Thyroid gland (tissue), 4 donors: ENCODE data around the gene GPR22. TPM values are rescaled to one million over a fixed set of nuclear protein-coding genes. Genes with fewer than 3 reads are reported as not detected.
A peak's percentile ranks its signal among the peaks of the same experiment; 100 is the strongest.

Experiments used
- DNase-seq, 2 donors: peaks; one replicate each; pipeline ENCODE4 v3.0.0-alpha.2; 2019
- H3K27ac ChIP-seq, 3 donors: fragments of 200-600 bp; sonication (generic); 1 replicate in 2 of 3; 2 replicates in 1 of 3; pipeline ENCODE4 v1.5.1; 2016 to 2019; ENCODE audit warnings: mild to moderate bottlenecking in 1 of 3, moderate library complexity in 1 of 3
- H3K27me3 ChIP-seq: fragments of 200-600 bp; sonication (generic); one replicate; pipeline ENCODE4 v1.5.1; 2019
- H3K36me3 ChIP-seq, 2 donors: fragments of 200-600 bp; sonication (generic); one replicate each; pipeline ENCODE4 v1.5.1; 2016 to 2019
- H3K4me1 ChIP-seq, 2 donors: fragments of 200-600 bp; sonication (generic); one replicate each; pipeline ENCODE4 v1.5.1; 2017 to 2019
- H3K4me3 ChIP-seq, 3 donors: fragments of 200-600 bp; sonication (generic); replicated peaks in 1 of 3; 1 replicate in 2 of 3; 2 replicates in 1 of 3; pipeline ENCODE4 v1.5.1; 2016; ENCODE audit warnings: mild to moderate bottlenecking in 1 of 3
- H3K9me3 ChIP-seq: fragments of 200-600 bp; sonication (generic); one replicate; pipeline ENCODE4 v1.5.1; 2017
- CTCF ChIP-seq, 6 experiments: fragments of 200-600 bp in 3 of 6; fragments of 450-650 bp in 3 of 6; sonication (generic) in 3 of 6; IDR thresholded peaks; one replicate each; pipeline ENCODE4 v1.5.1; 2016 to 2019; ENCODE audit warnings: antibody characterized with exemption in 6 of 6, mild to moderate bottlenecking in 2 of 6, inconsistent platforms in 1 of 6, moderate library complexity in 1 of 6
- POLR2A ChIP-seq, 2 donors: fragments of 450-650 bp; IDR thresholded peaks; one replicate each; pipeline ENCODE4 v1.6.1; 2017; ENCODE audit warnings: antibody characterized with exemption in 2 of 2, mild to moderate bottlenecking in 2 of 2, moderate library complexity in 1 of 2
- WGBS, 2 donors: methylation state at CpG; one replicate each; pipeline ENCODE4 v1.1.5; 2017; 5-methylcytosine and 5-hydroxymethylcytosine counted together
- intact Hi-C: fragments of 100-400 bp; cut with DNase I; formaldehyde crosslinking; loops from one replicate; pipeline ENCODE4 v1.15.1; 2023
- total RNA-seq, 4 donors: library from RNA; depleted of rRNA; stranded (reverse); fragments of >200 nt; gene quantifications; one replicate each; pipeline ENCODE4 v1.2.3, GENCODE V29; 2016

The GPR22 gene
- total RNA-seq: not detected

GRCh38 chr7:107469929-107470328 is at the start of gene GPR22:
Gene GPR22 (plus strand): TSS chr7:107470057. CDS start chr7:107474061, 4,004 bp downstream.
- WGBS, 2 donors: 89 to 91% methylated on average over 4 of the region's 4 CpGs
- Histone ChIP-seq H3K4me3 (no peak within 1 kb of the TSS), H3K27me3 (no peaks in the 10 kb centered on the region), H3K9me3 (no peaks in the 10 kb centered on the region), H3K27ac (no peak within 1 kb of the TSS), H3K36me3 (no peaks in the 10 kb centered on the region), H3K4me1 (no peaks in the 10 kb centered on the region)
- intact Hi-C loops: loop anchor here (10.0 kb wide), 2 partner anchors 95 to 405 kb away; partner anchors contain the start of genes COG5 and DUS4L
- DNase-seq: no peak
- no peak for TF ChIP-seq POLR2A (IDR thresholded peaks at IDR 0.05)
- TF ChIP-seq CTCF (IDR thresholded peaks at IDR 0.05): no peak

- peak; percentile 19 to 59 for DNase-seq
- TF ChIP-seq POLR2A (IDR thresholded peaks at IDR 0.05) (no peak), CTCF (IDR thresholded peaks at IDR 0.05) (no peak)
- WGBS, 2 donors: 43 to 58% methylated on average over 5 of the region's 5 CpGs
- intact Hi-C loops: no loop called here
- H3K27ac ChIP-seq: no peak overlapping the region
- no peaks in the 10 kb centered on the region for H3K9me3 ChIP-seq
- H3K36me3 ChIP-seq: no peaks in the 10 kb centered on the region
- H3K4me1 ChIP-seq: no peaks in the 10 kb centered on the region
- no peaks in the 10 kb centered on the region for H3K27me3 ChIP-seq
- no peak overlapping the region for H3K4me3 ChIP-seq
These were observed 42.4 kb upstream of the GPR22 start for GRCh38 chr7:107427462-107427861.

DNA sequence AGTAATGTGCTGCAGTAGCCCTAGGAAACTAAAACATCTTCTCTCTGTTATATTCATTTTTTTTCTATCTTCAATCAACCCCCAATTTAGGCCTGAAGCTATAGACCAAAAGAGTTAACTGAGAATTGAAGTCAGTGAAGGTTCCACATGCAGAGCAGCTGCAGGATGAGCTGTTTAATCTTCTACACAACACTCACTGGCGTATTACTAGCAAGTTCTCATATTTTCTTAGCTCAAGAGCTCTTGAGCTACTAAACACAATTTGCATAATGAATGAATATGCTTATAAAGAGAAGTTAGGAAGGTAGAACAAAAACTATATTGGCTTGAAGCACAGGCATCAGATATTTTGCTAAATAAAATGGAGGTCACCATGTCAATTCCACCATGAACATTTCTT is 41.2 kb upstream of the GPR22 start:
- Histone ChIP-seq H3K9me3 (no peaks in the 10 kb centered on the region), H3K27me3 (no peaks in the 10 kb centered on the region), H3K4me3 (no peak overlapping the region), H3K36me3 (no peaks in the 10 kb centered on the region), H3K4me1 (no peaks in the 10 kb centered on the region), H3K27ac (no peak overlapping the region)
- 92 to 95% methylated on average over 1 of the region's 1 CpG for WGBS, 2 donors
- TF ChIP-seq POLR2A (IDR thresholded peaks at IDR 0.05) (no peak), CTCF (IDR thresholded peaks at IDR 0.05) (no peak)
- no peak for DNase-seq
- intact Hi-C loops: no loop called here

GRCh38 chr7:107430057-107430456 is 39.8 kb upstream of the GPR22 start:
- H3K36me3 ChIP-seq: no peaks in the 10 kb centered on the region
- no peak for DNase-seq
- intact Hi-C loops: no loop called here
- no peaks in the 10 kb centered on the region for H3K4me1 ChIP-seq
- TF ChIP-seq POLR2A (IDR thresholded peaks at IDR 0.05): no peak
- TF ChIP-seq CTCF (IDR thresholded peaks at IDR 0.05): no peak
- no peaks in the 10 kb centered on the region for H3K9me3 ChIP-seq
- H3K27me3 ChIP-seq: no peaks in the 10 kb centered on the region
- H3K4me3 ChIP-seq: no peak overlapping the region
- H3K27ac ChIP-seq: no peak overlapping the region

DNA sequence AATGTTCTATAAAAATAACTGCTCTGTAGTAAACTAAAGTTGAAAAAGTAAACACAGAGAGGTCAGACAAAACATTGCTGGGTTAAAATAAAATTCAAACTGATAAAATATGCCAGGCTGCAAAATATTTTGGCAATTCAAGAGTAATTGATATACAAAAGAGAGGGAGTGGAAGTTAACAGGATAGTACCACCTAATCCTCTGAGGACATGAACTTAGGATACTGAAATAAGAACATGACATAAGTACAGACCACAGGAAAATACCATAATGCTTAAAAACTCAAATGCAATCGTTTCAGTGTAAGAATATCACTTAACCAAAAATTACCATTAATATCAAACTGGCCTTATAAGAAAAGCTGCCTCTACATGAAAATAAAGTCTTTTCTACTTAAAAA is 37.6 kb upstream of the GPR22 start:
- Histone ChIP-seq H3K27me3 (no peaks in the 10 kb centered on the region), H3K4me3 (no peak overlapping the region), H3K36me3 (no peaks in the 10 kb centered on the region), H3K9me3 (no peaks in the 10 kb centered on the region), H3K27ac (no peak overlapping the region), H3K4me1 (no peaks in the 10 kb centered on the region)
- no peak for DNase-seq
- no peak for TF ChIP-seq POLR2A (IDR thresholded peaks at IDR 0.05)
- TF ChIP-seq CTCF (IDR thresholded peaks at IDR 0.05): no peak
- intact Hi-C loops: no loop called here
- 82 to 83% methylated on average over 1 of the region's 1 CpG for WGBS, 2 donors
